ENCODE data around the gene FAM111A. TPM values are rescaled to one million over a fixed set of nuclear protein-coding genes. Genes with fewer than 3 reads are reported as not detected.

The FAM111A gene
- total RNA-seq, 2 donors from 2014 or later, result 49.5 to 60.3 TPM

DNA sequence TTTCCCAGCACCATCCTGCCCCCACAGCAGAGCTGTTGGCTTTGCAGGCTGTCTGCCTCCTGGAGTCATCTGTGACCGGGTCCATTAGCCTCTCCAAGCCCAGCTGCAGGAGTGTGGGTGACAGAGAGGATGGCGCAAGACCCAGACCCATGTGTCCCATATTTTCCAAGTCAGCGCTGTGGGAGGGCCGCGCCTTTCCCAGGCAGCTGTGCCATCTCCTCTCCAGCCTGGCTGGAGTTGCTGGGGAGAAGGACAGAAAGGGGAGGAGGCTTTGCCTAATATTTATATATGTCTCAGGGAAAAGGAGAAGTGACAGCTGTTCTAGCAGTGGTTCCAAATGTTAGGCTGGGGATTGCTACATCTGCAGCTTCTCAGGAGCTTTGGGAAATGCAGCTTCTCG, 44.9 kb downstream of the FAM111A start:
- H3K27me3 ChIP-seq (replicated peaks; ENCODE audit: insufficient read depth), result no peaks in the 10 kb centered on the region
- TF ChIP-seq, protein P1, sequence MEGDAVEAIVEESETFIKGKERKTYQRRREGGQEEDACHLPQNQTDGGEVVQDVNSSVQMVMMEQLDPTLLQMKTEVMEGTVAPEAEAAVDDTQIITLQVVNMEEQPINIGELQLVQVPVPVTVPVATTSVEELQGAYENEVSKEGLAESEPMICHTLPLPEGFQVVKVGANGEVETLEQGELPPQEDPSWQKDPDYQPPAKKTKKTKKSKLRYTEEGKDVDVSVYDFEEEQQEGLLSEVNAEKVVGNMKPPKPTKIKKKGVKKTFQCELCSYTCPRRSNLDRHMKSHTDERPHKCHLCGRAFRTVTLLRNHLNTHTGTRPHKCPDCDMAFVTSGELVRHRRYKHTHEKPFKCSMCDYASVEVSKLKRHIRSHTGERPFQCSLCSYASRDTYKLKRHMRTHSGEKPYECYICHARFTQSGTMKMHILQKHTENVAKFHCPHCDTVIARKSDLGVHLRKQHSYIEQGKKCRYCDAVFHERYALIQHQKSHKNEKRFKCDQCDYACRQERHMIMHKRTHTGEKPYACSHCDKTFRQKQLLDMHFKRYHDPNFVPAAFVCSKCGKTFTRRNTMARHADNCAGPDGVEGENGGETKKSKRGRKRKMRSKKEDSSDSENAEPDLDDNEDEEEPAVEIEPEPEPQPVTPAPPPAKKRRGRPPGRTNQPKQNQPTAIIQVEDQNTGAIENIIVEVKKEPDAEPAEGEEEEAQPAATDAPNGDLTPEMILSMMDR (IDR thresholded peaks at IDR 0.05), result no peak
- TF ChIP-seq POLR2AphosphoS5 (IDR thresholded peaks at IDR 0.05) (no peak), POLR2A (IDR thresholded peaks at IDR 0.05) (no peak)
- intact Hi-C loops (cut with DNase I), result no loop called here
- WGBS, result 73% methylated on average over 6 of the region's 6 CpGs
- H3K9me3 ChIP-seq, result no peaks in the 10 kb centered on the region
- no peak overlapping the region for H3K4me3 ChIP-seq
- H3K4me1 ChIP-seq (replicated peaks), result no peaks in the 10 kb centered on the region
- H3K27ac ChIP-seq, result no peak overlapping the region
- no peak for DNase-seq (ENCODE audit: low spot score)
- H3K36me3 ChIP-seq, result no peaks in the 10 kb centered on the region

DNA sequence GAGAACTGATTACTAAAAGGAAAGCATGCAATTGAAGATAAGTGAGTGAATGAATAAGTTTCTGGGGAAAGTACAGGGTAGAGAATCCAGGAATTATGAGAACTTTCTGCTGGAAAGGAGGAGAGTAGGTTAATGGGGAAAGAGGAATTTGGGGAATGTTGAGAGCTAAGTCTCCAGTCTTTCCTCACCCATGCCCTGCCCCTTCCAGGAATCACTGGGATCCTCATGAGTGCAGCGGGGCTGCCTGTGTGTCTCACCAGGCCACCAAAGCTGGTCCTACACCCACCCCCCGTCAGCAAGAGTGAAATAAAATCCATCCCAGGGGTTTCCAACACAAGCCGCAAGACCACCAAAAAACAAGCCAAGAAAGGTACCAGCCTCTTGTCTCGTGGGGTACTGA, 46.3 kb downstream of the FAM111A start:
- TF ChIP-seq POLR2AphosphoS5 (IDR thresholded peaks at IDR 0.05) (no peak), POLR2A (IDR thresholded peaks at IDR 0.05) (no peak)
- TF ChIP-seq, protein P1 (IDR thresholded peaks at IDR 0.05), result no peak
- no peak overlapping the region for H3K27ac ChIP-seq

DNA sequence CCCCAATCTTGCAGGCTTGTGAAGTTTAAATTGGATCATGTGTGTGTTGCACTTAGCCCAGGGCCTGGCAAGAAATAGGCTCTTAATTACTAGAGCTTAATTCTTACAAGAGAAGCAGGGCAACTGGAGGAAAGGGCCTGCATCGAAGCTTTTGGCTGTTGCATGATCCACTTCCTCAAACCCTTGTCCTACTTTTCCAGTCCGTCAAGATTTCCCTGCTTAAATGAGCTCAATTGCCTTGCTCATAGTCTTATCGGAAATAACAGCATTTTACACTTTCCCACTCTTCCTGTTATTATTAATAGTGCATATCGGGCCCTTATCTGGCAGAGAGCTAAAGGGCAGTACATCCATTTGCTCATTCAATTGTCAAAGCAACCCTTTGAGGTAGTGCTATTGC, 47.3 kb downstream of the FAM111A start:
- H3K27ac ChIP-seq, result no peak overlapping the region
- no peaks in the 10 kb centered on the region for H3K36me3 ChIP-seq
- H3K27me3 ChIP-seq (replicated peaks; ENCODE audit: insufficient read depth), result no peaks in the 10 kb centered on the region
- no peaks in the 10 kb centered on the region for H3K4me1 ChIP-seq (replicated peaks)
- WGBS, result 45% methylated on average over 4 of the region's 4 CpGs
- no peak for DNase-seq (ENCODE audit: low spot score)
- no peaks in the 10 kb centered on the region for H3K9me3 ChIP-seq
- intact Hi-C loops (cut with DNase I), result no loop called here
- no peak for TF ChIP-seq POLR2A (IDR thresholded peaks at IDR 0.05)
- H3K4me3 ChIP-seq, result no peak overlapping the region

More for the DNA sequence above, 46.3 kb downstream of the FAM111A start:
- Histone ChIP-seq H3K36me3 (no peaks in the 10 kb centered on the region), H3K4me1 (replicated peaks) (no peaks in the 10 kb centered on the region), H3K9me3 (no peaks in the 10 kb centered on the region), H3K4me3 (no peak overlapping the region), H3K27me3 (replicated peaks; ENCODE audit: insufficient read depth) (no peaks in the 10 kb centered on the region)
- 90% methylated on average over 4 of the region's 4 CpGs for WGBS
- no peak for DNase-seq (ENCODE audit: low spot score)
- intact Hi-C loops (cut with DNase I), result no loop called here

DNA sequence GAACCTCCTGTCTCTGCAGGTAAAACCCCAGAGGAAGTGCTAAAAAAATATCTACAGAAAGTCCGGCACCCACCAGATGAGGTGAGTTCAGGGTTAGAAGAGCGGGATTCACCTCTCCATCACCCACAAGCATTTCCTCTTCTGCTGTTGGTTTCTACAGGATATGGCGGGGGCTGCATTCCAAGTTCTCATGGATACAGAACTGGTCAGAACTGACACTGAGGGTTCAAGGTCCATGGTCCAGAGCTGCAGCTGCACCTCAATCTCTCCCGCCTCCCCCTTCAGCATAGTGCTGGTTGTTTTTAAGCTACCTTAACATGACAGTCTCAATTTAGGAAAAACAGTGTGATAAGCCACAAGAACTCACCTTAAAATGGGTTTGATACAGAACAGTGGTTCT, 48.4 kb downstream of the FAM111A start:
- no peak overlapping the region for H3K27ac ChIP-seq
- intact Hi-C loops (cut with DNase I), result no loop called here
- H3K4me1 ChIP-seq (replicated peaks), result no peaks in the 10 kb centered on the region
- H3K36me3 ChIP-seq, result no peaks in the 10 kb centered on the region
- WGBS, result 94% methylated on average over 4 of the region's 4 CpGs
- no peak overlapping the region for H3K4me3 ChIP-seq
- no peaks in the 10 kb centered on the region for H3K9me3 ChIP-seq
- DNase-seq (ENCODE audit: low spot score), result no peak
- H3K27me3 ChIP-seq (replicated peaks; ENCODE audit: insufficient read depth), result no peaks in the 10 kb centered on the region
- TF ChIP-seq, protein P1 (IDR thresholded peaks at IDR 0.05), result no peak
- TF ChIP-seq POLR2AphosphoS5 (IDR thresholded peaks at IDR 0.05), result no peak

DNA sequence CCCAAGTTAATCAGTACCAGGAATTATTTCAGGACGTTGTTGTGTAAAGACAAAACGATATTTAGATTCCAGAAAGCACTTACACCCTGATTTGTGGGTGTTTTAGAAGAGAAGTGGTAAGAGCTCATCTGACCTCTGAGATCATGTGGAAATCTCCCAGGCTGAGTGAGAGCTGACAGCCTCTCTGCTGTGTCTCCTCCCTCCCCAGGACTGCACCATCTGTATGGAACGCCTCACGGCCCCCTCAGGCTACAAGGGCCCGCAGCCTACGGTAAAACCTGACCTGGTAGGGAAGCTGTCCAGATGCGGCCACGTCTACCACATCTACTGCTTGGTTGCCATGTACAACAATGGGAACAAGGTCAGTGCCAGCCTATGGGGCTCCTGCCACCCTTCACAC, 49.2 kb downstream of the FAM111A start:
- Histone ChIP-seq H3K36me3 (no peaks in the 10 kb centered on the region), H3K9me3 (no peaks in the 10 kb centered on the region), H3K4me1 (replicated peaks) (no peaks in the 10 kb centered on the region), H3K4me3 (no peak overlapping the region), H3K27me3 (replicated peaks; ENCODE audit: insufficient read depth) (no peaks in the 10 kb centered on the region), H3K27ac (no peak overlapping the region)
- TF ChIP-seq, protein P1 (IDR thresholded peaks at IDR 0.05), result no peak
- no peak for TF ChIP-seq POLR2A (IDR thresholded peaks at IDR 0.05)
- TF ChIP-seq POLR2AphosphoS5 (IDR thresholded peaks at IDR 0.05), result no peak
- DNase-seq (ENCODE audit: low spot score), result no peak
- intact Hi-C loops (cut with DNase I), result no loop called here
- 90% methylated on average over 6 of the region's 8 CpGs for WGBS
